GM12875 (cell line): ENCODE results near the gene TRPM8.
"Not testable (repeated sequence)": the region's sequence is repeated elsewhere in the genome, so short reads cannot be mapped to it uniquely, and the experiment has no call there.

Experiments used
- H3K4me3 ChIP-seq: one replicate; pipeline ENCODE4 v1.5.1; 2011; ENCODE audit warnings: low read depth, low read length, control low read depth
- TF ChIP-seq, protein P1 (sequence below): IDR thresholded peaks from 2 replicates; pipeline ENCODE4 v1.5.1; 2011; ENCODE audit warnings: low read depth, mild to moderate bottlenecking, control low read depth, inconsistent platforms, low read length, moderate library complexity, borderline replicate concordance; ENCODE audit not compliant: insufficient read depth

Gene TRPM8

GRCh38 chr2:233965032-233965603, 47.9 kb downstream of the TRPM8 start:
- H3K4me3 ChIP-seq = no peak overlapping the region
- TF ChIP-seq, protein P1, sequence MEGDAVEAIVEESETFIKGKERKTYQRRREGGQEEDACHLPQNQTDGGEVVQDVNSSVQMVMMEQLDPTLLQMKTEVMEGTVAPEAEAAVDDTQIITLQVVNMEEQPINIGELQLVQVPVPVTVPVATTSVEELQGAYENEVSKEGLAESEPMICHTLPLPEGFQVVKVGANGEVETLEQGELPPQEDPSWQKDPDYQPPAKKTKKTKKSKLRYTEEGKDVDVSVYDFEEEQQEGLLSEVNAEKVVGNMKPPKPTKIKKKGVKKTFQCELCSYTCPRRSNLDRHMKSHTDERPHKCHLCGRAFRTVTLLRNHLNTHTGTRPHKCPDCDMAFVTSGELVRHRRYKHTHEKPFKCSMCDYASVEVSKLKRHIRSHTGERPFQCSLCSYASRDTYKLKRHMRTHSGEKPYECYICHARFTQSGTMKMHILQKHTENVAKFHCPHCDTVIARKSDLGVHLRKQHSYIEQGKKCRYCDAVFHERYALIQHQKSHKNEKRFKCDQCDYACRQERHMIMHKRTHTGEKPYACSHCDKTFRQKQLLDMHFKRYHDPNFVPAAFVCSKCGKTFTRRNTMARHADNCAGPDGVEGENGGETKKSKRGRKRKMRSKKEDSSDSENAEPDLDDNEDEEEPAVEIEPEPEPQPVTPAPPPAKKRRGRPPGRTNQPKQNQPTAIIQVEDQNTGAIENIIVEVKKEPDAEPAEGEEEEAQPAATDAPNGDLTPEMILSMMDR = no peak

GRCh38 chr2:233965646-233966045, 48.5 kb downstream of the TRPM8 start:
- H3K4me3 ChIP-seq = not testable (repeated sequence)

GRCh38 chr2:233966388-233966787, 49.2 kb downstream of the TRPM8 start:
- TF ChIP-seq, protein P1 = no peak
- no peak overlapping the region for H3K4me3 ChIP-seq

GRCh38 chr2:233967164-233967563, 50.0 kb downstream of the TRPM8 start:
- no peak overlapping the region for H3K4me3 ChIP-seq
- TF ChIP-seq, protein P1 = no peak

GRCh38 chr2:233968556-233968955, 51.4 kb downstream of the TRPM8 start:
- no peak overlapping the region for H3K4me3 ChIP-seq
- TF ChIP-seq, protein P1 = no peak

DNA sequence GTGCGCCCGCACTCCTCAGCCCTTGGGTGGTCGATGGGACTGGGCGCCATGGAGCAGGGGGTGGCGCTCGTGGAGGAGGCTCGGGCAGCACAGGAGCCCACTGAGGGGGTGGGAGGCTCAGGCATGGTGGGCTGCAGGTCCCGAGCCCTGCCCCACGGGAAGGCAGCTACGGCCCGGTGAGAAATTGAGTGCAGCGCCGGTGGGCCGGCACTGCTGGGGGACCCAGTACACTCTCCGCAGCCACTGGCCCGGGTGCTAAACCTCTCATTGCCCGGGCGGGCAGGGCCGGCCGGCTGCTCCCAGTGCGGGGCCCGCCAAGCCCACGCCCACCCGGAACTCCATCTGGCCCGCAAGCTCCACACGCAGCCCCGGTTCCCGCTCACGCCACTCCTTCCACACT, 55.3 kb downstream of the TRPM8 start:
- not testable (repeated sequence) for H3K4me3 ChIP-seq

DNA sequence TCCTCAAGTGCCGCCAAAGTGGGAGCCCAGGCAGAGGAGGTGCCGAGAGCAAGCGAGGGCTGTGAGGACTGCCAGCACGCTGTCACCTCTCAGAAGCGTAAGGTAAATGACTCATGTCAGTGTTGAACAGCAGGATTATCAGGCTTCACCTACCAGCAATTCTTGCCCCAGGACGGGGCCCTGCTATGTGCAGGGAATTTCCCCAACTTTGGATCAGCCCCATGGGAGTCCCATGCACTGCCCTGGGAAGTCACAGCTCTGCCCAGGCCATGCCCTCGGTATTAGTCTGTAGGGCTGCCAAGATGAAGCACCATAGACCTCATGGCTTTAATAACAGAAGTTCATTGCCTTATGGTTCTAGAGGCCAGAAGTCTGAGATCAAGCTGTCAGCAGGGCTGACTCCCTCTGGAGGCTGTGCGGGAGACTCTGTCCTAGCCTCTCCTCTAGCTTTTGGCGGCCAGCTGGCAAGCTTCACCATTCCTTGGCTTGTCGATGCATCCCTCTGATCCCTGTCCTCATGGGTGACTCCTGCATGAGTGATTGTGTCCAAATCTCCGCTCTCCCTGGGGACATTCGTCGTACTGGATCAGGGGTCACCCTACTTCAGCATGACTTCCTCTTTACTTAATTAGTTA, 55.9 kb downstream of the TRPM8 start:
- no peak overlapping the region for H3K4me3 ChIP-seq
- TF ChIP-seq, protein P1 = no peak

GRCh38 chr2:233973786-233974185, 56.6 kb downstream of the TRPM8 start:
- TF ChIP-seq, protein P1 = no peak

More at GRCh38 chr2:233973786-233974185, 56.6 kb downstream of the TRPM8 start:
- H3K4me3 ChIP-seq = no peak overlapping the region
